Activated effector memory CD4-positive, alpha-beta T cell treated with anti-CD3 and anti-CD28 coated beads, Interleukin-2, amount 50 U/mL, for 16 hours (primary cell): Measurements from ENCODE around the gene MTA1.

Source experiments
- DNase-seq: peaks from one replicate; pipeline ENCODE4 v3.0.0-alpha.2; 2020

The MTA1 gene

DNA sequence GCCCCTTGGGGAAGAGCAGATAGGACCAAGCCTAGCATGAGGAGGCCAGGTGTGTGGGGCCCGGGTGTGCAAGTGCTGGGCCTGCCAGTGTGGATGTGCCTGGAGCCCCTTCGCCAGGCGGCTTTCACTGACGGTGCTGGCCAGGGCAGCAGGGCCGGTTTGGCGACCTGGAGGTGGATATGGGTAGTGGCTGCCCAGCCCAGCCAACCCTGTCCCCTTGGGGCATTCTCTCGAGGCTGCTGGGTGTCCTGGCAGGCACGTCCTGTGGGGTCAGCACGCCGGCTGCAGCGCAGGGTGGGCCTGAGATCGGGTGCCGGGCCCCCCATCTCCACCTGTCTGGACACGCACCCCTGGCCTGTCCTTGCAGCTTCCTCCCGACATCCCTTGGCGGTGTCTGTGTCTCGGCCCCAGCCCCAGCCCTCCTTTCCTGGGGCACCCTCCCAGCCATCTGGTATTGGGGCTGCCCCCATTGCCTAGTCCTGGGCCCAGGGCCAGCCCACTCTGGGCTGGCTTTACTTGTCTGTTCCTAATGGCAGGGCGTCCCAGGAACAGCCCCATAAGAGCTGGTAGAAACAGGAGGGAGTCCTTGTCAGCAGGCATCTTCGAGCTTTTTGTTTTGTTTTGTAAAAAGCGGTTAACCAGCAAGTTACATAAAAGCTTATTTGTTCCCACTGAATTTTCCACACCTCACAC lies 47.8 kb downstream of the MTA1 start:
- DNase-seq: no peak

DNA sequence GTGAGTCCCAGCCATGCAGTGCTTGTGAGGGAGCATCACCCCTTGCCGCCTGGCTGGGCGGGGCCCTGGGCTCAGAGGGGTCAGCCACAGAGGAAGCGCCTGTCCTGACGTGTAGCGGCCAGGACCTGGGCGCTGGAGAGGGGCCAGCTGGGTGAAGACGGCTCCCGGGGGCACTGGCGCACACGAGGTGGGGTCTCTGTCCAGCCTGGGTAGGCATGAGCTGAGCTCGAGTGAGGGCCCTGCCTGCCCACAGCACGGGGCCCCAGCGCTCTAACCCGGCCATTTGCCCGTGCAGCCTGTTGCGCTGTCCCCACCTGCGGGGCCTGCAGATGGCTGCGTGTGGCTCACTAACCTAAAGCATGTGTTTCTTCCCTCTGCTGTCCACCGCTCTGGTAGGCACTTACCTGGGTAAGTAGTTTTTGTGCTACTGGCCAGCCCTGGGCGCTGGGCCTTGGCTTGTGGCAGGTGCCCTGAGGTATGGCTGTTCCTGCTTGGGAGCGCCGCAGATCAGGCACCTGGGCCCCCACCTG lies 48.4 kb downstream of the MTA1 start:
- no peak for DNase-seq

DNA sequence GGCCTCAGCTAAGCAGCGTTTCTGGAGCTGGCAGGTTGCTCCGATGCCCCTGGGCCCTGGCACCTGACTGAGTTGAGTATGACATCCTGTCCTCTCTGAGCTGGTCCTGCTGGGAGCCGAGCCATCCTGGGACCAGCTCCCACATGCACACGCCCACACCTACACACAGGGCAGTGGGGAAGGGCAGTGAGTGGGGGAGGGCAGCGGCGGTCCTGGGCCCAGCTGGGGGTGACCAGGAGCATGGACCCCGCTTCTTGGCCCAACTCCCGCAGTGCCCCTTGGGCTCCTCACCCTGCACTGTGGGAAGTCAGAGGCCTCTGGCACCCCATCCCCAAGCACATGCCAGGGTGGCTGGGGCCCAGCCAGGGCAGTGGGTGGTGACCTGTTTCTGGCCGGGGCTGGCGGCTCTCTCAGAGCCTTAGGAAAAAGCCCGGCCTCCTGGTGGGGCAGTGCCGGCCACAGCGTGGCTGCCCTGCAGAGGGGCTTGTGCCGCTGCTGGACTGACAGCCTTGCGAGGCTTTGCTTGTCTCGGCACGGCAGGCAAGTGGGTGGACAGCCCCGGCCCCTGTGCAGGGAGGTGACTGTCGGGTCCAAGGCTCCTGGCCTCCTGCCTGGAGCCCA lies 49.1 kb downstream of the MTA1 start:
- DNase-seq: no peak

DNA sequence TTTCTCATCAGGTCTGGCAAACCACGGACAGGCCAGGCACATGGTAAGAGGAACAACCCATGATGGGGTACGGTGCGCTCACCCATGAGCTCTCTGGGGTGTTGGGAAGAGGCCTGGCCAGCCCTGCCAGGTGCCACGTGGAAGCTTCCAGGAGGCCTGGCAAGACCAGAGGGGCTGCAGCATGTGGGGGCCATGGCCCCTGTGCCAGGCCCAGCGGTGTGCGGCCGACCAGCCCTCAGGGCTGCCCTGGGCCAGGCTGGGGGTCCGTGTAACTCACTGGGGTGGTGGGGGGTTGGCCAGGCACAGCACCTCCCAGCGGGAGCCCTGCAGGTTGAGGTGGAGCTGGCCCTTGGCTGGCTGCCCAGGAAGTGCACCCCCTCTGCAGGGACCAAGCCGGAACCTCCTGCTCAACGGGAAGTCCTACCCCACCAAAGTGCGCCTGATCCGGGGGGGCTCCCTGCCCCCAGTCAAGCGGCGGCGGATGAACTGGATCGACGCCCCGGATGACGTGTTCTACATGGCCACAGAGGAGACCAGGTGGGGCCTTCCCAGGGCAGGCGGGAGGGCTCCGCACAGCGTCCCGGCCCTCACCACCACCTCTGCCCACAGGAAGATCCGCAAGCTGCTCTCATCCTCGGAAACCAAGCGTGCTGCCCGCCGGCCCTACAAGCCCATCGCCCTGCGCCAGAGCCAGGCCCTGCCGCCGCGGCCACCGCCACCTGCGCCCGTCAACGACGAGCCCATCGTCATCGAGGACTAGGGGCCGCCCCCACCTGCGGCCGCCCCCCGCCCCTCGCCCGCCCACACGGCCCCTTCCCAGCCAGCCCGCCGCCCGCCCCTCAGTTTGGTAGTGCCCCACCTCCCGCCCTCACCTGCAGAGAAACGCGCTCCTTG lies 50.1 kb downstream of the MTA1 start:
- no peak for DNase-seq

DNA sequence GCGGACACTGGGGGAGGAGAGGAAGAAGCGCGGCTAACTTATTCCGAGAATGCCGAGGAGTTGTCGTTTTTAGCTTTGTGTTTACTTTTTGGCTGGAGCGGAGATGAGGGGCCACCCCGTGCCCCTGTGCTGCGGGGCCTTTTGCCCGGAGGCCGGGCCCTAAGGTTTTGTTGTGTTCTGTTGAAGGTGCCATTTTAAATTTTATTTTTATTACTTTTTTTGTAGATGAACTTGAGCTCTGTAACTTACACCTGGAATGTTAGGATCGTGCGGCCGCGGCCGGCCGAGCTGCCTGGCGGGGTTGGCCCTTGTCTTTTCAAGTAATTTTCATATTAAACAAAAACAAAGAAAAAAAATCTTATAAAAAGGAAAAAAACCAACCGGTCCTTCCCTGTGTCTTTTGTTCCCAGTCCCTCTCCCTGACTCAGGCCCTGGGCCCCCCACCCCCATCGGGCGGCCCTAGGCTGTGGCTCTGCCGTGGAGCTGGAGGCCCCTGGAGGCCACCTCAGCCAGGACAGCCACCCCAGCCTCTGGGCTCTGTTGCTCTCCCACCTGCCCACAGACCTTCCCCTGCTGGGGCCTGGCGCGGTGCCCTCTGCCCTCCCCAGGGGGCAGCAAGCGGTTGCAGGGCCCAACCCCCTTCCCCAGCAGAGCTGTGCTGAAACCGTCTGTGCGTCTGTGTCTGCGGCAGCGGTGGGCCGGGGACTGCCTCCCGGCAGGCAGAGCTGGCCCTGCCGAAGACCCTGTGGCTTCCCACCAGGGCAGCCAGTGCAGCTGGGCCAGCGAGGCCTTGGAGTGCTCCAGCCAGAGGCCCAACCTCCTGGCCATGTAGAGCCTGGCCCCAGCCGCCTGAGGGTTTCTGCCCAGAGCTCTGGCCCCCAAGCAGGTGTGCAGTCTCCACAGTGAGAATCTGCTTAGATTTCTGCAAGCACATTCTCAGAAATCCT lies 51.0 kb downstream of the MTA1 start:
- no peak for DNase-seq

DNA sequence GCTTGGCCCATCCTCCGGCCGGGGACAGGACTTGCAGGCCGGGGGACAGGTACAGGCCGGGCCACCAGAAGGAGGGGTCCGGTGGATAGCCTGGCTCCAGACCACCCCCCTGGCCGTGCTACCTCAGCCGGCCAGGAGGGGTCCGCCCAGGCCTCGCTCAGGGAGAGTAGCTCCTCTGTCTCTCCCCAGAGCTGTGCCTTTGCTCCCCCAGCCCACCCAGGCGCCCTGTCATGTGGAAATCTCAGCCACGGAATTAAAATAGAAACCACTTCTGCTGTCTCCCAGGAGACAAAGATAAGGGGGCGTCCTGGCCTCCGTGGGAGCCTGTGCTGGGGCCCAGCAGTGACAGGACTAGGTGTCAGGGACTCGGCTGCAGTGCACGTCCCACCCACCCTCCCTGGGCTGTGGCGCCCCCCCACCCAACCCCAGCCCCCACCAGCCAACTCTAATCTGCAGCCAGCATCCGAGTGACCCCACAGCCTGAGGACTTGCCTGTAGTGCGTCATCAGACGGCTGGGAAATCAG lies 51.7 kb downstream of the MTA1 start:
- DNase-seq: no peak

DNA sequence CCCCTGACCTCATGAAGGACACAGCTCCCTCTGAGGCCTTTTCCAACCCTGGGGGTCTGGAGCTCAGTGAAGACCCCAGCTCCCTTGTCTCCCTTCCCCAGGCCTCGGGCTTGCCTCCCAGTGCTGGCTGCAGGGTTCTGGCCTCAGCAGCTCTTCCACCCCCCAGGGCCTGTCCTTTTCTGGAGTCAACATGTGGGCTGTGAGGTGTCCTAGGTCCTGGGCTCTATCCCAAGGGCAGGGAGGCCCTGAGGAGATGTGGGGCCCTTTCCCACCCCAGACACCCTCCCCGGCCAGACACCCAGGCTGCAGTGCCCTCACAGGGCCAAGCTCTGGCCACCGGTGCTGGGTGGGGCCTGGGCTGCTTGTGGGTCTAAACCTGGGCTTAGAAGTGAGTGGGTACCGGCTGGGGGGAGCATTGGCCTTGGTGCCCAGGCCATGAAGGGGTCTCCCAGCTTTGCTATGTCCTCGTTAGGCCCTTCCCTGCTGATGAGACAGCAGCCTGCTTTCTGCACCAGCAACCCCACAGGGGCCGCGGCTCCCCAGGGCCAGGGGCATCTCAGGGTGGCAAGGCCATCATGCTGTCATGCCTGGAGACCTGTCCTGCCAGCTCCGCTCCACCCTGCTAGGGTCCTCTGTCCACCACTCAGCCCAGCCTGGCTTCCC lies 52.3 kb downstream of the MTA1 start:
- DNase-seq: no peak

DNA sequence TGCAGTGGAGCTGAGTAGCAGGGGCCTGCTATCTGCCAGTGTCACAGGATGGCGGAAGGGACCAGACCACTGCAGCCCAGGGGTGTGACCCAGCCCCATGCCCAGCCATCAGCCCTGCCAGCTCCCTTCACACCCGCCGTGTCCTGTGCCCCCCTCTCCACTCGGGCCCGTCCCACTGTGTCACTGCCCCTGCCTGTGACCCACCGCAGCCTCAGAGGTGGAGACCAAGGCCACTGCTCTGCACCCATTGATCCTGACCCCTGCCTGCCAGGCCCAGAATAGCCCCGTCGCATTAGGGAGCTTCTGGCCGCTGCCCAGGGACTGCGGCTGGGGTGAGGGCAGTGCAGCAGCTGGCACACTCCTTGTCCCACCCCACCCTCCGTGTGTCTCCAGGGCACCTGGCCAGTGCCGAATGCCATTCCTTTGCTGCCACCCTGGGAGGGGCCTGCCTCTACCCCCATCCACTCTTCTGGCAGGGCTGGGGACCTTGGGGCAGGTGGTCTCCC lies 52.9 kb downstream of the MTA1 start:
- DNase-seq: no peak

DNA sequence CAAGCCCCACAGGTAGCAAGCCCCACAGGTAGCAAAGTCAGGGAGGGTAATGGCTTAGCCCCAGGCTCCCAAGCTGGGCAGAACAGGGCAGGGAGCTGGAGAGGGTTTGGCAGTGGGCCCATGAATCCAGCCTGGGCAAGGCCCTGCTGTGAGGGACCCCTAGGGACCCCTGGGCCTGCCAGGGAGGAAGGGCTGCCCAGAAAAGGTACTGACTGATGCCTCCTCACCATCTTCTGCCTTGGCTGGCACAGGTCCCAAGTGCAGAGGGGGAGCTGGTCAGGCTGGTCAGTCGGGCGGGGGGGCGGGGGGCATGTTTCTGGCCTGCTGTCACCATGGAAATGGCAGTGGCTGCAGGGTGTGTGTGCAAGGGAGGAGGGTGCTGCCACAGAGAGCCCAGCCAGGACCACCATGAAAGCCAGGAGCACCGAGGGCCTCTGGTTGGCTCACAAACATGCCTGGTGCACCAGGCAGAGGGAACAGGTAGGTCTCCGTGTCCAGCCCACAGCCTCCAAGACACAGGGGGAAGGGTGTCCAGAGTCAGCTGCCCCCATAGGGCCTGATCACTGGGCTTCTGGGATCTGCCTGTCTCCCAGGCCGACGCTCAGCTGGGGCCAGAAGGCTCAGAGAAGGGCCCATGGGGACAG lies 53.5 kb downstream of the MTA1 start:
- no peak for DNase-seq

DNA sequence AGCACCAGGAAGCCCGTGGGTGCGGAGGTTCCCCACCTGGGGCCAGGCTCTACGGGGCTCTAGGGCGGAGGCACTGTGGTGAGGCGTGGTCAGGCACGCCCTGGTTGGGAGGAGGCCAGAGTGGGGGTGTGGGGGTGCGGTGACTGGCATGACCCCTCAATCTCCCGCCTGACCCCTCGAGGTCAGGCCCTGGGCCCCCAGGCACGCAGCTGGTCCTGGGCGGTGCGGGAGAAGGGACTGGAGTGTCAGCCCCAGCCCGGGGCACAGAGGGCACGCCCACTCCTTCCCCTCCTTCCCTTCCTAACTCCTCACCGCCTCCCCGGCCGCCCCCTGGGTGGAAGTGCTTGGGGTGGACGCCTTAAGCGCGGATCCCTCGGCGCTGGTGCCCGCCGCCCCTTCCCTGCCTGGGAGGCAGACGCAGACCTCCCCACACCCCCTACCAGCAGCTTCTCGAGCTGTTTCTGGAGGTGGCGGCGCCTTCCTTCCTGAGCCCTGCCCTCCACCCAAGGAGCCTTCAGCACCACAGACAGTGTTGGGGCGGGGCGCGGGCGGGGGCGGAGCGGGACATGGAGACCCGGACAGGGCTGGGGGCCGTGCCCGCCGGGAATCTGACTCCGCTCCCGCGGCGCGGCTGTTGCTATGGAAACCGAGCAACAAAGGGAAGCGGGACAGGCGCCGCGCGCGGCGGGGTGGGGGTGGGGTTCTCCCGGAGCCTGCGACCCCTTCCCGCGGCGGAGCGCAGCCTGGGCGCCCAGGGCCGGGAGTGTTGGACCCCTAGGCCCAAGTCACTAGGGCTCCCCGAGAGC lies 54.3 kb downstream of the MTA1 start:
- peak; percentile 91 for DNase-seq

DNA sequence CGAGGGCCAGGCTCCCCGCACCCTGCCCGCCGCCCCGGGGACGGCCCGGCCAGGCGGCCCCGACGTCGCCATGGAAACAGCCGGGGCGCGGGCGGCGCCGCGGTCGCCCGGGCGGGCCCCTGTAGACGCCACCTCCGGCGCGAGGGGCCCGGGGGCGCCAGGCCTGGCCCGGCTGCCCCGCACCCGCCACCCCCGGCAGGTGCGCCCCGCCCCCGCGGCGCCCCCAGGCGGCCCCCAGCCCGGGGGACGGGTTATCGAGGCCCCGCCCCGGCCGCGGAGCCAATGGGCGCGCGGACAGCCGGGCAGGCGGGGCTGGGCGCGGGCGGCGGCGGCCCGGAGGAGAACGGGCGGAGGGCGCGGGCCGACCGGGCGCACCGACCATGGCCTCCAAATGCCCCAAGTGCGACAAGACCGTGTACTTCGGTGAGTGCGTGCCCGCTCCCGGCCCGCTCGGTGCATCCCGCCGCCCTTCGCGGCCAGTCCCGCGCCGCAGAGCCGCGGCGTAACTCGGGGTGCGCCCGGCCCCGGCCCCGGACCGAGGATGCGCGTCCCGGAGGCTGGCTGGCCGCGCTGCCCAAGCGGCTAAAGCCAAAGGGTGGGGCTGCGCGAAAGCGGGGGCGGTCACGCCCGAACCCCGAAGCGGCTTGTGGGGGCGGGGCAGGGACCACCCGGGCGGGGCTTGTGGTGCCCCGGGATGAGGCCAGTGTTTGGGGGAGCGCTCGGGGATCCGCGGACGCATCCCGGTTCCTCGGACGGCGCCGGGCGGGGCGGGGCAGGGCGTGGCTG lies 55.0 kb downstream of the MTA1 start, which contains the start of gene CRIP2:
TSS of gene CRIP2 (plus strand) at position 339 of the 786 bp plus-strand sequence. CDS start at position 381, 42 bp downstream.
- DNase-seq: peak; percentile 85

DNA sequence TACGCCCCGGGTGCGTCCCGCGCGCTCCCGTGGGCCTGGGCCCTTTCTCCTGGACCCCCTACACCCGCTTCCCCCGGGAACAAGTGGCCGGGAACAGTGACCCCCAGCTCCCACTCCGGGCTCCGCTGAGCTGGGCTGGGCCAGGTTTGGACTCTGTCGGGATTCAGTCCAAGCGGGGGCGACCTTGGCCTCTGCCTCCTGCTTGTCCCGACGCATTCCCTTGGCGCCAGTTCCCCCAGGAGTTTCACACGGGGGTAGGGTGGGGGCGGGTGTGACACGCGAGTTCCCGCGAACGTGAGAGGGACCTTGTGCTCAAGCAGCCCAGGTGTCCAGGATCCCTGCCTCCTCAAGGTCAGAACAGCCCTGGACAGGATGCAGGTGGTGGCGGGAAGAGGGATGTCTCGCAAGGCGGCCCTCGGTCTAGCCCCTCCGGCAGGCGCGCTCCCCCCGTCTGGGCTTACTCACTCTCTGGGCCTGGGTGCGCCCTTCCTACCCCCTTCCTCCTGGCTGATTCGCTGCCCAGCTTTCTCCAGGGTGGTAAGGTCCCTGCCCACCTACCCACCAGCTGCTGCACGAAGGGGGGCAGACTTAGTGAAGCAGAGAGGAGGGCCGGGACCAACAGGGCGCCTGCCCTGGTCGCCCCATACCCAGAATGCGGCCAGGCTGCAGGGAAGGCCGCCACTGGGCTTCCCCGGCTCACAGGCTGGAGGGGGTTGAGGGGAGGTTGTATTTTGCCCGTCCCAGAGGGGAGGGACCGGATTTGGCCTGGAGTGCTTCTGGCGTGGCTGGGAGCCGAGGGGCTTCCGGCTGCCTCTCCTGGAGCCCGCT lies 55.9 kb downstream of the MTA1 start:
- DNase-seq: peak; percentile 73

DNA sequence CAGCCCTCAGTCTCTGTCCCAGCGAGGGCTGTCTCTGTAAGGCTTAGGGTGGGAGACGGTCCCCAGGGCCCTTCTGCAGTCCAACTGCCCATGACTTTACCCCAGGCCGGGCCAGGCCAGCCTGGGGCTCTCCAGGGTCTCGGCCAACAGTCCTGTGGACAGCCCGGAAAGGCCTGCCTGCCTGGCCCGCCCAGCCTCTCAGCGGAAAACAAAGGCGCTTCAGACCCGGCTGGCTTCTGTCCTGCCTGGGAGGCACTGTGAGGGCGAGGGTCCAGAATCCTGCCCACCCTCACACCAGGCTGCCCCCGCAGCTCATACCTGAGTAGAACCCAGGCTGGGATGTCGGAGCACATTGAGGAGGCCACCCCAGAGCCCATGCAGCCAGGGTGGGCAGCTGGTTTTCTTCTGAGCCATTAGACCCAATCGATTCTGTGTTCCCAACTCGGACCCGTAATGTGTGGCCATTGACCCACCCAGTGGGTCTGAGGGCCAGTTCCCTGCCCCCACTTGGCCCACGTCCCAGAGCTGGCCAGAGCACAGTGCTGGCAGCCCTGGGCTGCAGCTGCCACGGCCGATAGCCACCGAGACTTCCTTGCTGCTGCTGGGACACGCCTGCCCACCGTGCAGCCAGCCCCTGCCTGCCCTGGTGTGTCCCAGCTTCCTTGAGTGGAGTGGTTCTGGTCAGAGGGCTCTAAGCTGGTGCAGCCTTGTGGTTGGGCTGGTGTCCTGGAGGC lies 56.6 kb downstream of the MTA1 start:
- no peak for DNase-seq

DNA sequence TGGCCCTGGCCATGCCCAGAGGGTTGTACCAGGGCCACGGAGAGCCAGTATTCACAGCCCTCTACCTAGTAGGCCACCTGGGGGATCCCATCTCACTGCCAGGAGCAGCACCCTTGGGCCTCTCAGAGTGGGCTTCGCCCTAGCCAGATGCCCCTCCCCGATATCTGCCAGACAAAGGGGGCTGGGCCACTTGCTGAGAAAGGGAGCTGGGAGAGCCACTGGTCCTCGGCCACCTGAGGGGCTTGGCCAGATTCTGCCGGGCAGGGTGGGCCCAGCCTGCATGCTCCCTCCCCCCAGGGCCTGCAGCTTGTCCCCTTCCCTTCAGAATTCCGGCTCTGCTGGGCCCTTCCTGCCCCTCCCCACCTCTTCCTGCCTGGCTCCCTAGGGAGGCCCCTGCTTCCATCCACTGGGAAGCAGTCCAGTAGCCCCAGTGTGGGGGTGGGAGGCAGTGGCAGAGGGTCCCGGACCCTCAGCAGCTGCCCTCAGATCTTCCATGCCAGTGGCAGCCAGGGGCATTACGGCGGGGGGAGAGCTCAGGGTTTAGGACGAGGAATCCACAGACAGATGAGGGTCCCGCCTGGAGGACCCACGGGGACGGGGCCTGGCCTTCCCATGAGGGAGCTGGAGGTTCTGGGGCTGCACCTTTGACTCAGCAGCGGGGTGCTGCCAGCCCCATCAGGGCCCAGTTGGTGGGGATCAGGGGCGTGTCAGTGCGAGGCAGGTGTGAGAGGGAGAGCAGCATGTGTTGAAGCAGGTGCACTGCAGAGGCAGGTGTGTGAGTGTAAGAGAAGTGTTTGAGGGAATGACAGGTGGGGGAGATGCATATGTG lies 57.4 kb downstream of the MTA1 start:
- DNase-seq: peak; percentile 74

DNA sequence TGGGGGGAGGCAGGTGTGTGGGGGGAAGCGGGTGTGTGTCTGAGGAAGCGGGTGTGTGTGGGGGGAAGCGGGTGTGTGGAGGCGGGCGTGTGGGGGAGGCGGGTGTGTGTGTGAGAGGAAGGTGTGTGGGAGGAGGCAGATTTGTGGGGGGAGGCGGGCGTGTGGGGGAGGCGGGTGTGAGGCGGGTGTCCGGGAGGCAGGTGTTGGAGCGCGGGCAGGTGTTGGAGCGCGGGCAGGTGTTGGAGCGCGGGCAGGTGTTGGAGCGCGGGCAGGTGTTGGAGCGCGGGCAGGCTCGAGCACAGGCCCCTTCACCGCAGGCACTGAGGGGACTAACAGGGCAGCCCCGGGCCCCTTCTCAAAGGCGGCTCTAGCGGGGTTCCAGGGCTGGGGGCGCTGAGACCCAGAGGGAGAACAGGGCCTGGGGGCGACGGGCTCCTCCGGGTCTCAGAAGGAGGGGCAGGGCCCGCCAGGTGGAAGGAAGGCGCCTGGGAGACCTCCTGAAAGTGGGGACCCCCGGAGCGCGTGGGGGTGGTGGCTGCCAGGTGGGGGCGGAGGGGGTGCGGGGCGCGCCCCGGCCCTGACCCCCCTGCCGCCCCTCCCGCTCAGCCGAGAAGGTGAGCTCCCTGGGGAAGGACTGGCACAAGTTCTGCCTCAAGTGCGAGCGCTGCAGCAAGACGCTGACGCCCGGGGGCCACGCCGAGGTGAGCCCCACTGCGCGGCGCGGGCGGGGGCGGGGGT lies 58.2 kb downstream of the MTA1 start:
- peak; percentile 86 for DNase-seq
